ENCODE data around the gene LDB1.

The LDB1 gene

DNA sequence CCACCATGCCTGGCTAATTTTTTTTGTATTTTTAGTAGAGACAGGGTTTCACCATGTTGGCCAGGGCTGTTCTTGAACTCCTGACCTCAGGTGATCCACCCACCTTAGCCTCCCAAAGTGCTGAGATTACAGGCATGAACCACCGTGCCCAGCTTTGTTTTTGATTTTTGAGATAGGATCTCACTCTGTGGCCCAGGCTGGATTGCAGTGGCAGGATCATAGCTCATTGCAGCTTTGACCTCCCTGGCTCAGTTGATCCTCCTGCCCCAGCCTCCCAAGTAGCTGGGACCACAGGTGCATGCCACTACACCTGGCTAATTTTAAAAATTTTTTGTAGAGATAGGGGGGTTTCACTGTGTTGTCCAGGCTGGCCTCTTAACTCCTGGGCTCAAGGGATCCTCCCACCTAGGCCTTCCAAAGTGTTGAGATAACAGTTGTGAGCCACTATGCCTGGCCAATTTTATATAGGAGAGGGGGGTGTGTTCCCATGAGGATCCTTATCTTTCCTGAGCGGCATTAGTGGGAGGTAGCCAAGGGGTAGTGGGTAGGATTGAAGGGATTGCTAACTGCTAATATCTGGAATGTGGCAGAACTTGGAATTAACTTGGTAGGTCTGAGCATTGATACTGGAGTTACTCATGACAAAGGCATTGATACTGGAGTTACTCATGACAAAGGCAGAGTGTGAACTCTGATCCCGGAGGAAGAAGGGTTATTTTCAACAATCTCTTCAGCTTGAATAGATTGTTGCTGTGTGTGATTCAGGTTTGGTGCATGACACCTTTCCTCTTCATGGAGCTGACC lies 31.0 kb upstream of the LDB1 start:
- no peaks in the 10 kb centered on the region for H3K27me3 ChIP-seq (ENCODE audit: control insufficient read depth, insufficient read depth, low read length)
- H3K4me3 ChIP-seq (ENCODE audit: low read depth, low read length), result peak overlapping the region; percentile 24
- peaks cover 44% of the 10 kb centered on the region for H3K36me3 ChIP-seq (ENCODE audit: control insufficient read depth, insufficient read depth, low read length)
- H3K9me3 ChIP-seq (ENCODE audit: control insufficient read depth, insufficient read depth, low read length), result no peaks in the 10 kb centered on the region
- peaks cover 5% of the 10 kb centered on the region for H3K4me1 ChIP-seq (ENCODE audit: control insufficient read depth, insufficient read depth, low read length)
- H3K9ac ChIP-seq (ENCODE audit: low read depth, low read length), result no peak overlapping the region

DNA sequence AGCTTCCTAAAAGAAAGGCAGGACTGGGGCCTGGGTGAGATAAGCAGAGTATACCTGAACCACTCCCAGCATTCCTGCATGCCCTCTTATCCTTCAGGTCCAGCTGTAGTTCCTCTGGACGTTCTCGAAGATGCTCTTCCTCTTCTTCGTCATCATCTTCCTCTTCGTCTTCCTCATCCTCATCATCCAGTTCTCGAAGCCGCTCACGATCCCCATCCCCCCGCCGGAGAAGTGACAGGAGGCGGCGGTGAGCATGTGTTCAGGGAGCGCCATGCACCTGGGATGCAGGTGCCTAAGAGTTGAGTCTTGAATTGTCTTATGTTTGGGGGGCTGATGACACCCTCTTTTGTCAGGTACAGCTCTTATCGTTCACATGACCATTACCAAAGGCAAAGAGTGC lies 28.1 kb upstream of the LDB1 start:
- Histone ChIP-seq H3K9ac (ENCODE audit: low read depth, low read length) (no peak overlapping the region), H3K9me3 (ENCODE audit: control insufficient read depth, insufficient read depth, low read length) (no peaks in the 10 kb centered on the region), H3K4me3 (ENCODE audit: low read depth, low read length) (no peak overlapping the region), H3K36me3 (ENCODE audit: control insufficient read depth, insufficient read depth, low read length) (peaks cover 55% of the 10 kb centered on the region), H3K4me1 (ENCODE audit: control insufficient read depth, insufficient read depth, low read length) (peaks cover 5% of the 10 kb centered on the region), H3K27me3 (ENCODE audit: control insufficient read depth, insufficient read depth, low read length) (no peaks in the 10 kb centered on the region)

DNA sequence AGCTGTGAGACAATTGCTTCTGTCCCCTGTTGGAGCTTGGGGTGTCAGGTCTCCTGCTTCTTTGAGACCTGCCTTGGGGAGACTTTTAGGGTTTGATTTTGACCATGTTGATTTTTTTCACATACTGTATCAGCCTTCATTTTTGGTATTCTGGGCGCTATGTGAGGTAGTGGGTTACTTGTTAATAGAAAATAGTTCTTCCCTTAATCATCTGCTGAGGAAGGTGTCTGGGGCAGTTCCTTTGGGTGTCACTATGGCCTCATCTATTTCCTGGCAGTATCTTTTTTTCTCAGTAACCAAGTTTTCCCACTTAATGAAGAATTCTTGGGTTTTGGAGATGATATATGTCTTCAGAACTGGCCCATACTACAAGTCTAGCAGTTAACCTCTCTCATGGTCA lies 27.4 kb upstream of the LDB1 start:
- Histone ChIP-seq H3K36me3 (ENCODE audit: control insufficient read depth, insufficient read depth, low read length) (peaks cover 62% of the 10 kb centered on the region), H3K27me3 (ENCODE audit: control insufficient read depth, insufficient read depth, low read length) (no peaks in the 10 kb centered on the region), H3K9ac (ENCODE audit: low read depth, low read length) (no peak overlapping the region)

DNA sequence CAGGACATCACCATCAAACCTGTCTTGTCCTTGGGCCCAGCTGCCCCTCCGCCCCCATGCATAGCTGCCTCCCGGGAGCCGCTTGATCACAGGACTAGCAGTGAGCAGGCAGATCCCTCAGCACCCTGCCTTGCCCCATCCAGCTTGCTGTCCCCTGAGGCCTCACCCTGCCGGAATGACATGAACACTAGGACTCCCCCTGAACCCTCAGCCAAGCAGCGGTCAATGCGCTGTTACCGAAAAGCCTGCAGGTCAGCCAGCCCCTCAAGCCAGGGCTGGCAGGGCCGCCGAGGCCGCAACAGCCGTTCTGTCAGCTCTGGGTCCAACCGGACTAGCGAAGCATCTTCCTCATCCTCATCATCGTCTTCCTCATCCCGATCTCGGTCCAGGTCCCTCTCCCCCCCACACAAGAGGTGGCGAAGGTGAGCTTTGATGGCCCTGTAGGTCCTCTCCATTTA lies 26.8 kb upstream of the LDB1 start:
- no peak overlapping the region for H3K9ac ChIP-seq (ENCODE audit: low read depth, low read length)
- no peak overlapping the region for H3K4me3 ChIP-seq (ENCODE audit: low read depth, low read length)
- no peaks in the 10 kb centered on the region for H3K9me3 ChIP-seq (ENCODE audit: control insufficient read depth, insufficient read depth, low read length)
- peaks cover 59% of the 10 kb centered on the region for H3K36me3 ChIP-seq (ENCODE audit: control insufficient read depth, insufficient read depth, low read length)
- peaks cover 5% of the 10 kb centered on the region for H3K4me1 ChIP-seq (ENCODE audit: control insufficient read depth, insufficient read depth, low read length)
- H3K27me3 ChIP-seq (ENCODE audit: control insufficient read depth, insufficient read depth, low read length), result no peaks in the 10 kb centered on the region

More for the DNA sequence above, 27.4 kb upstream of the LDB1 start:
- Histone ChIP-seq H3K4me1 (ENCODE audit: control insufficient read depth, insufficient read depth, low read length) (peaks cover 5% of the 10 kb centered on the region), H3K9me3 (ENCODE audit: control insufficient read depth, insufficient read depth, low read length) (no peaks in the 10 kb centered on the region), H3K4me3 (ENCODE audit: low read depth, low read length) (no peak overlapping the region)

DNA sequence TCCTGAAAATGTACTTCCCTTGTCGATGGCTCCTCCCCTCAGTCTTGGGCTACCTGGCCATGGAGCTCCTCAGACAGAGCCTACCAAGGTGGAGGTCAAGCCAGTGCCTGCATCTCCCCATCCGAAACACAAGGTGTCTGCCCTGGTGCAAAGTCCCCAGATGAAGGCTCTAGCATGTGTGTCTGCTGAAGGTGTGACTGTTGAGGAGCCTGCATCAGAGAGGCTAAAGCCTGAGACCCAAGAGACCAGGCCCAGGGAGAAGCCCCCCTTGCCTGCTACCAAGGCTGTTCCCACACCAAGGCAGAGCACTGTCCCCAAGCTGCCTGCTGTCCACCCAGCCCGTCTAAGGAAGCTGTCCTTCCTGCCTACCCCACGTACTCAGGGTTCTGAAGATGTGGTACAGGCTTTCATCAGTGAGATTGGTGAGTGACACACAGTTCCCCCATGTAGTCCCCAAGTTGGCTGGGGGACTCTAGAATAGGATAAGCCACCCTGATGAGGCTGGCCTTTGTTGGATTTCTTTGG lies 21.5 kb upstream of the LDB1 start:
- no peak overlapping the region for H3K4me3 ChIP-seq (ENCODE audit: low read depth, low read length)
- no peak overlapping the region for H3K9ac ChIP-seq (ENCODE audit: low read depth, low read length)
- peaks cover 75% of the 10 kb centered on the region for H3K36me3 ChIP-seq (ENCODE audit: control insufficient read depth, insufficient read depth, low read length)
- H3K27me3 ChIP-seq (ENCODE audit: control insufficient read depth, insufficient read depth, low read length), result no peaks in the 10 kb centered on the region
- no peaks in the 10 kb centered on the region for H3K4me1 ChIP-seq (ENCODE audit: control insufficient read depth, insufficient read depth, low read length)
- H3K9me3 ChIP-seq (ENCODE audit: control insufficient read depth, insufficient read depth, low read length), result no peaks in the 10 kb centered on the region

DNA sequence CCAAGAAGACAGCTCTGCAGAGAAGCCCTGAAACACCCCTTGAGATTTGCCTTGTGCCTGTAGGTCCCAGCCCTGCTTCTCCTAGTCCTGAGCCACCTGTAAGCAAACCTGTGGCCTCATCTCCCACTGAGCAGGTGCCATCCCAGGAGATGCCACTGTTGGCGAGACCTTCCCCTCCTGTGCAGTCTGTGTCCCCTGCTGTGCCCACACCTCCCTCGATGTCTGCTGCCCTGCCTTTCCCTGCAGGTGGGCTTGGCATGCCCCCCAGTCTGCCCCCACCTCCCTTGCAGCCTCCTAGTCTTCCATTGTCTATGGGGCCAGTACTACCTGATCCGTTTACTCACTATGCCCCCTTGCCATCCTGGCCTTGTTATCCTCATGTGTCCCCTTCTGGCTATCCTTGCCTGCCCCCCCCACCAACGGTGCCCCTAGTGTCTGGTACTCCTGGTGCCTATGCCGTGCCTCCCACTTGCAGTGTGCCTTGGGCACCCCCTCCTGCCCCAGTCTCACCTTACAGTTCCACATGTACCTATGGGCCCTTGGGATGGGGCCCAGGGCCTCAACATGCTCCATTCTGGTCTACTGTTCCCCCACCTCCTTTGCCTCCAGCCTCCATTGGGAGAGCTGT lies 20.9 kb upstream of the LDB1 start:
- Histone ChIP-seq H3K4me3 (ENCODE audit: low read depth, low read length) (no peak overlapping the region), H3K27me3 (ENCODE audit: control insufficient read depth, insufficient read depth, low read length) (no peaks in the 10 kb centered on the region), H3K4me1 (ENCODE audit: control insufficient read depth, insufficient read depth, low read length) (peaks cover under 1% of the 10 kb centered on the region), H3K36me3 (ENCODE audit: control insufficient read depth, insufficient read depth, low read length) (peaks cover 74% of the 10 kb centered on the region), H3K9ac (ENCODE audit: low read depth, low read length) (no peak overlapping the region), H3K9me3 (ENCODE audit: control insufficient read depth, insufficient read depth, low read length) (no peaks in the 10 kb centered on the region)

DNA sequence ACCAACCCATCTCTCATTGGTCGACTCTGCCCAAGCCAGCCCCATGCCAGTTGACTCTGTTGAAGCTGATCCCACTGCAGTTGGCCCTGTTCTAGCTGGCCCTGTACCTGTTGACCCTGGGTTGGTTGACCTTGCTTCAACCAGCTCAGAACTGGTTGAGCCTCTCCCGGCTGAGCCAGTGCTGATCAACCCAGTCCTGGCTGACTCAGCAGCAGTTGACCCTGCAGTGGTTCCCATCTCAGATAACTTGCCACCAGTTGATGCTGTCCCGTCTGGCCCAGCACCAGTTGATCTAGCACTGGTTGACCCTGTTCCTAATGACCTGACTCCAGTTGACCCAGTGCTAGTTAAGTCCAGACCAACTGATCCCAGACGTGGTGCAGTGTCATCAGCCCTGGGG lies 20.1 kb upstream of the LDB1 start:
- Histone ChIP-seq H3K4me3 (ENCODE audit: low read depth, low read length) (no peak overlapping the region), H3K9ac (ENCODE audit: low read depth, low read length) (no peak overlapping the region), H3K9me3 (ENCODE audit: control insufficient read depth, insufficient read depth, low read length) (no peaks in the 10 kb centered on the region), H3K4me1 (ENCODE audit: control insufficient read depth, insufficient read depth, low read length) (peaks cover 4% of the 10 kb centered on the region), H3K36me3 (ENCODE audit: control insufficient read depth, insufficient read depth, low read length) (peaks cover 74% of the 10 kb centered on the region), H3K27me3 (ENCODE audit: control insufficient read depth, insufficient read depth, low read length) (no peaks in the 10 kb centered on the region)

DNA sequence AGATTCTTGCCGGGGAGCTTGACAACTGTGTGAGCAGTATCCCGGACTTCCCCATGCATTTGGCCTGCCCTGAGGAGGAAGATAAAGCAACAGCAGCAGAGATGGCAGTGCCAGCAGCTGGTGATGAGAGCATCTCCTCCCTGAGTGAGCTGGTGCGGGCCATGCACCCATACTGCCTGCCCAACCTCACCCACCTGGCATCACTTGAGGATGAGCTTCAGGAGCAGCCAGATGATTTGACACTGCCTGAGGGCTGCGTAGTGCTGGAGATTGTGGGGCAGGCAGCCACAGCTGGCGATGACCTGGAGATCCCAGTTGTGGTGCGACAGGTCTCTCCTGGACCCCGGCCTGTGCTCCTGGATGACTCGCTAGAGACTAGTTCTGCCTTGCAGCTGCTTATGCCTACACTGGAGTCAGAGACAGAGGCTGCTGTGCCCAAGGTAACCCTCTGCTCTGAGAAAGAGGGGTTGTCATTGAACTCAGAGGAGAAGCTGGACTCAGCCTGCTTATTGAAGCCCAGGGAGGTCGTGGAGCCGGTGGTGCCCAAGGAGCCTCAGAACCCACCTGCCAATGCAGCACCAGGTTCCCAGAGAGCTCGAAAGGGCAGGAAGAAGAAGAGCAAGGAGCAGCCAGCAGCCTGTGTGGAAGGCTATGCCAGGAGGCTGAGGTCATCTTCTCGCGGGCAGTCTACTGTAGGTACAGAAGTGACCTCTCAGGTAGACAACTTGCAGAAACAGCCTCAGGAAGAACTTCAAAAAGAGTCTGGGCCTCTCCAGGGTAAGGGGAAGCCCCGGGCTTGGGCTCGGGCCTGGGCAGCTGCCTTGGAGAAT lies 19.3 kb upstream of the LDB1 start:
- peaks cover 68% of the 10 kb centered on the region for H3K36me3 ChIP-seq (ENCODE audit: control insufficient read depth, insufficient read depth, low read length)
- H3K4me1 ChIP-seq (ENCODE audit: control insufficient read depth, insufficient read depth, low read length), result peaks cover 9% of the 10 kb centered on the region
- H3K9me3 ChIP-seq (ENCODE audit: control insufficient read depth, insufficient read depth, low read length), result no peaks in the 10 kb centered on the region
- no peaks in the 10 kb centered on the region for H3K27me3 ChIP-seq (ENCODE audit: control insufficient read depth, insufficient read depth, low read length)
- no peak overlapping the region for H3K4me3 ChIP-seq (ENCODE audit: low read depth, low read length)
- H3K9ac ChIP-seq (ENCODE audit: low read depth, low read length), result no peak overlapping the region

DNA sequence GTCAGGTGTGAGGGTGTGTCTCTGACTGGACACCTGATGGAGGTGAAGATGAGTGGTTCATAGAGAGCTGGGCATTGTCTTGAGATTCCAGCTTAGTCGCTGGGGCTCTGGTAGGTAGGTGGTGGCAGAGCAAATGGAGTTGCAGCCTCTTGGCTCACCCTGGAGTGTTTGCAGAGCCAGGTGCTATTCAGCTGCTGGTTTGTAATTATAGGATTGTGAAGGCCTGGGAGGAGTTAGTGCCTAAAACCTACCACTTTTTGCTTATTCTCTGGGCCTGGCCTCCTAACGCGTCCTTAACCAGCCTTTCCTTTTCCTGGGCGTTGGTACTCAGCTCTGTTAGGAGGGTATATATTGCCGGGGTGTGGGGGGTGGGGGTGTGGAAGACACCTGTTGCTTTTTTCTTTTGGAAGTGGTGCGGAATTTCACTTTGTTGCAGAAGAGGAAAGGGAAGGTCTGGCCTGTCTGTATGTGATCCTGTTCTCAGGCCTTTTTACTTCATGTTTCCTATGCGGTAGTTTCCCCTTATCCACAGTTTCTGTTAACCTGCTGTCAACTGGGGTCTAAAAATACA lies 15.9 kb upstream of the LDB1 start:
- H3K36me3 ChIP-seq (ENCODE audit: control insufficient read depth, insufficient read depth, low read length), result peaks cover 48% of the 10 kb centered on the region
- H3K9me3 ChIP-seq (ENCODE audit: control insufficient read depth, insufficient read depth, low read length), result no peaks in the 10 kb centered on the region
- H3K4me3 ChIP-seq (ENCODE audit: low read depth, low read length), result no peak overlapping the region
- no peak overlapping the region for H3K9ac ChIP-seq (ENCODE audit: low read depth, low read length)
- H3K4me1 ChIP-seq (ENCODE audit: control insufficient read depth, insufficient read depth, low read length), result peaks cover 10% of the 10 kb centered on the region
- H3K27me3 ChIP-seq (ENCODE audit: control insufficient read depth, insufficient read depth, low read length), result no peaks in the 10 kb centered on the region

DNA sequence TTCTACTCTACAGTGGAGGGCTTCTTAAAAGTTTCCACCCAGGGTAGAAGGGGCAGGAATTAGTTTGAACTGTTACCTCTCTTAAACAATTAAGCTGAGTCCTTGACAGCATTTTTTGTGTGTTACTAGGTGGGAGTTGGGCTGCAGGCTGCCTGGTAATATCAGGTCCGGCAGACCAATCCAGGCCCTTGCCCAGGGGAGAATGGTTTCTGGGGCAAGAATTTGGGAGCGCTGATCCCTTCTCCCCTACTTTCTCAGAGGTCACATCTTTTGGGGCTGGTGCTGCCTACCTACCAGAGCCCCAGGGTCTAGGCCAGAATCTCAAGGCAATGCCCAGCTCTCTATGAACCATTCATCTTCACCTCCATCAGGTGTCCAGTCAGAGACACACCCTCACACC lies 14.2 kb upstream of the LDB1 start:
- no peaks in the 10 kb centered on the region for H3K9me3 ChIP-seq (ENCODE audit: control insufficient read depth, insufficient read depth, low read length)
- peaks cover 10% of the 10 kb centered on the region for H3K4me1 ChIP-seq (ENCODE audit: control insufficient read depth, insufficient read depth, low read length)
- peak overlapping the region; percentile 98 for H3K9ac ChIP-seq (ENCODE audit: low read depth, low read length)
- no peaks in the 10 kb centered on the region for H3K27me3 ChIP-seq (ENCODE audit: control insufficient read depth, insufficient read depth, low read length)
- H3K36me3 ChIP-seq (ENCODE audit: control insufficient read depth, insufficient read depth, low read length), result peaks cover 32% of the 10 kb centered on the region
- peak overlapping the region; percentile 99 for H3K4me3 ChIP-seq (ENCODE audit: low read depth, low read length)

All from iPS-15b (cell line).